HG03460 (cell line): Measurements from ENCODE around the gene GYS1.
"Not testable (repeated sequence)": the region's sequence is repeated elsewhere in the genome, so short reads cannot be mapped to it uniquely, and the experiment has no call there.

ENCODE experiments used
- ATAC-seq: cut with Tn5 transposase; IDR thresholded peaks from one replicate; pipeline ENCODE4 v1.9.1; 2021; ENCODE audit not compliant: unreplicated experiment

GYS1 gene

DNA sequence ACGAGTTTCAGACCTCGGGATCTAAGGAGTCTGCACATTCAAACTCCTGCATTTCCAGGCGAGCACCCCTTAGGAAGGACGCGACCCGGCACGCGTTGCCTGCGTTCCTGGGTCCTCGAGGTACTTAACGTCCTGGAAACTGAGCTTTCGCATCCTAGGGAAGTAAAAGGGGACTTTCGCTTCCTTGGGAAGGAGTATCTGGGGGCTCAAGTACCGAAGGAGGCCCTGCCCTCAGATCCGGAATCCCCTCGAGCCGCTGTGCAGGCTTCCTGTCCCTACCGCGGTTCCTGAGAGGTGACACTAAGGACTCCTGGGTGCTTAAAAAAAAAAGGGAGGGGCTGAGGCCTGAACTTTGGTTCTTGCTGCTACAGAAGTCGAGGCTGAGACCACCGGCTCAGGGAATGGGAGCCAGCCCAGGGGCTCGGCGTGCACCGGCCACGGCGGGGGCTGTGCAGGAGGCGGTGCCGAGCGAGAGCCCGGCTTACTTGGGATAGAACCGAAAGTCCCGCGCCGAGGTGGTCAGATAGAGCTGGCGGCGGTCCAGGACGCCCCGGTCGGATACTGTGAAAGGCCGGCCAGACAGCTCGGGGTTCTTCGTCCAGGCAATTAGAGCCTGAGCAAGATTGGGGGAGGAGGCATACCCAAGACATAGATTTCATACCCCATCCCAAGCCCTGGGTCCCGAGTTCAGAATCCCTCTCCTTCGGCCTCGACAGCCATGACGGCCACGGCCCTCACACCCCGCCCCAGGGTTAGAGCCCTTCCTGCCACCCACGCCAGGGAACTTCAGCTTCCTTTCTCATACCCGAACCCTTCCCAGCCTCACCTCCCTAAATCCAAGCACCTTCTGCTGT, 25.5 kb upstream of the GYS1 start:
- not testable (repeated sequence) for ATAC-seq

DNA sequence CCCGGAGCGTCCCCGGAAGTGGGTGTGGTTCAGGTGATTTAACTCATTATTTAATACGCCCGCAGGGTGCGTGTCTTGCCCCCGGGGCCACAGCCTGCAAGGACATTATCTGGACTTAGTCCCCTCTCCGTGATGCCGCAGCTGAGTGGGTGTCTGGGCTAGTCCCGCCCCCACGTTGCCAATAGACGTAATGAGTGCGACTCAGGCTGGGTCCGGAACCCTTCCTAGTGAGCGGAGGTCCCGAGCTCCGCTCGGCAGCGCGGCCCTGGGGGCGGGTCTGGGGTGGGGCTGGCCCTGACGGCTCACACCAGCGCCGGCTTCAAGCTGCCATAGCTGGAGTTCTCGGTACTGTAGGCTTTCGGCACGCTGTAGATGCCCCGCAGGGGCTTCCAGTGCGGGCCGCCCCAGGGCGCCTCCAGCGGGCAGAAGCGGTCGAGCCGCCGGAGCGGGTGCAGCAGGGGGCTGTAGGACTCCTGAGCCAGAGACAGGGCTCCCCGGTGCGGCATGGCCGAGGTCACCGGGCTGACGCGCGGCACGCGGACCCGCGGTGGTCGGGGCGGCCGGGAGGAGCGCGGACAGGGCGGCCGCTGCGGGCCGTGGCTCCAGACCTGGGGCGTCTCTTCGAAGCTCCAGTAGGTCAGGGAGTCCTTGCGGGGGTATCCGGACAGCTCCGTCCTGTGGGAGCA, 24.7 kb upstream of the GYS1 start:
- no peak for ATAC-seq

DNA sequence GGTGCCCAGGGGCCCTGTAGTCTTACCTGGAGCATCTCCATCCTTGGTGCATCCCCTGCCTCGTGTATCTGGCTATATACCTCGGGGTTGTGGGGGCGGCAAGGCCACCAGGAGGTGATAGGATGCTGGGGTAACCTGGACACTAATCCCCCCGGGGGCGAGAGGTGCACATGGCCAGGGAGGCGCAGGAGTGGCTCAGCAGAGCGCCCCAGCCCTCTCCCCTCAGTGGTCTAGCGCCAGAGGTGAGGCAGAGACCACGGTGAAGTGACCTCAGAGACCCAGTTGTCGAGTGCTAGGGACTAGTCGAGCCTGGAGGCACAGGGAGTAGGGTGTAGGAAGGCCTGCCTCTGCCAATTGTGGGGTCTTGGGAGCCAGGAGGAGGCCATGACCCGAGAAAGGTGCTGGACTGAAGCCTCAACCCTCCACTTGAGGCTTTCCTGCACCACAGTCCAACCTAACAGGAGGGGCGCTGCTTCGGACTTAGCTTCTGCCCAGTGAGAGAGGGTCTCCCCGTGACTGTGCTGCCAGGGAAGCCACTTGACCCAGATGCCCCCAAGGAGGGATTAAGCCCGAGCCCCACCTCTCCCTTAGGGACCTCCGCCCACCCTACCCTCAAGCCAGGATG, 24.0 kb upstream of the GYS1 start, which contains the start of gene LHB:
TSS of gene LHB (minus strand) at position 51 of the 625 bp plus-strand sequence. CDS start at position 41, 10 bp downstream.
- ATAC-seq, result no peak

DNA sequence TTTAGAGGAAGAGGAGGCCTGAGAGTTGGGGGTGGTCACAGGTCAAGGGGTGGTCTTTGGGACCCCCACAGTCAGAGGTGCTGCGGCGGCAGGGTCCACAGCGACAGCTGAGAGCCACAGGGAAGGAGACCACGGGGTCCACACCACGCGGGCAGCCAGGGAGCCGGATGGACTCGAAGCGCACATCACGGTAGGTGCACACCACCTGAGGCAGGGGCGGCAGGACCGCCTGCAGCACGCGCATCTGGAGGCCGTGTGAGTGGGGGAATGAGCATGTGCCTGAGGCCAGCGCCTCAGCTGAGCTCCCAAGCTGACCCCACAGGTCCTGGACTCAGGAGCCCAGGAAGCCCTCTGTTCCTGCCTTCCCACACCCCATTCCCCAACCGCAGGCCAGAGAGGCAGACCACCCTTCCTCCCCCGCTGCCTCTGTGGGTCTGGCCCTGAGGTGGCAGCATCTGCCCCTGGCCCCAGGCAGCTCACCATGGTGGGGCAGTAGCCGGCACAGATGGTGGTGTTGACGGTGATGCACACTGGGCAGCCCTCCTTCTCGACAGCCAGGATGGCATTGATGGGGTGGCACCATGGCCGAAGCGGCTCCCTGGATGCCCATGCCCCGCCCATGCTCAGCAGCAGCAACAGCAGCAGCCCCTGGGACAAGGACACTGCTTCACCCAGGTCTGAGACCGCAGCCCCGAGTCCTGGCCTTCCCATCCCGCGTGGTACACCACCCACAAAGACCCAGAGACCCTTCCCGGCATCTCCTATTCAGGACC, 23.1 kb upstream of the GYS1 start:
- ATAC-seq, result no peak

DNA sequence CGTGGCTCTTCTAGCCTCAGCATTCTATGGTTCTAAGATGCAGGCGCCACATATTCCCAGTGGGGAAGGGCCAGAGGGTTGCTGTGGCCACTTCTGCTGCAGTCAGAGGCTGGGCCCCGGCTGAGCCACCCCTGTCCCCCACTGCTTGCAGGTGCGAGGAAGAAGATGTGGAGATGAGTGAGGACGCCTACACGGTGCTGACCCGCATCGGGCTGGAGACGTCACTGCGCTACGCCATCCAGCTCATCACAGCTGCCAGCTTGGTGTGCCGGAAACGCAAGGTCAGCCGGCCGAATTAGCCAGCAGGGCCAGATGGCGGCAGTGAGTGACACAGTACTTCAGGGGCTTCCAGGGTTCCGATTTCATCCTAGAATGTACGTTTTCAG, 21.8 kb upstream of the GYS1 start:
- no peak for ATAC-seq

DNA sequence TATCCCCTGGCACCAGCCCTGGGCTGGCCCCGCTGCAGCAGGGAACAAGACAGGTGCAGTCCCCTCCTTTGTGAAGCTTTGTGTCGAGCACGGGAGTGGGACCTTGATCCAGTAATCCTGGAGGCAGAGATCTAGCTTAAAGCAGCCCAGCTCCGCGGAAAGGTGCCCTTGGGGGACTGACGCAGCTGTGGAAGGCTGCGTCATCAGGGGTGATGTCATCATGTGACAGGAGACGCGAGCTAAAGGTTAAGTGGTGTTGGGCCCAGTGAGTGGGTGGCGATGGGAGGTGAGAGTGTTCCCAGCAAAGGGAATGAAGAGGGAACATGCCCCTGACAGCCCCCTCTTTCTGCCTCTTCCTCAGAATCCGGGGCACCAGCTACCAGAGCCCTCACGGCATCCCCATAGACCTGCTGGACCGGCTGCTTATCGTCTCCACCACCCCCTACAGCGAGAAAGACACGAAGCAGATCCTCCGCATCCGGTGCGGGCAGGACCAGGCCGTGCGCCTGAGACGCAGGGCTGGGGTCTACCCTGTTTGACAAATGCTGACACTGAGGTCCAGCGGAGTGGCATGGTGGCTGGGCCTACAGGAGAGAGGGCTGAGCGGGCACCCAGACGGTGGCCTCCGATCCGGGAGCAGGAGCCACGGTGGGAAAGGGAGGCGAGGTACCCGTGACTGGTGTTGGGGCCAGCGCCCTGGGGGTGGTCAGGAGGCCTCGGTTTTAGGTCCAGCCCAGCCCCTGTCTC, 21.2 kb upstream of the GYS1 start:
- ATAC-seq, result no peak

DNA sequence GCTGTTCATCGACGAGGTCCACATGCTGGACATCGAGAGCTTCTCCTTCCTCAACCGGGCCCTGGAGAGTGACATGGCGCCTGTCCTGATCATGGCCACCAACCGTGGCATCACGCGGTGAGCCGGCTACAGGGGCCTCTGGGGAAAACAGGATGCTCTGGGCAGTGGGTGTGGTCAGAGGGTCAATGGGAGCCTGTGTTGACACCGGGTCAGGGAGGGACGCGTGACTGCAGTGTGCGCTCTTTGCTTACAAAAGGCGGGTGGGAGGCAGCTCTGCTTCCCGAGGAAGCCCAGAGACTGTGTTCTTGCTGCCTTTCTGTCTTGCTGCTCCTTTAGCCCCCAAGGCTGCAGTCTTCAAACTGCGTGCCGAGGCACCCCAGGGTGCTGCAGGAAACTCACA, 18.1 kb upstream of the GYS1 start:
- no peak for ATAC-seq

DNA sequence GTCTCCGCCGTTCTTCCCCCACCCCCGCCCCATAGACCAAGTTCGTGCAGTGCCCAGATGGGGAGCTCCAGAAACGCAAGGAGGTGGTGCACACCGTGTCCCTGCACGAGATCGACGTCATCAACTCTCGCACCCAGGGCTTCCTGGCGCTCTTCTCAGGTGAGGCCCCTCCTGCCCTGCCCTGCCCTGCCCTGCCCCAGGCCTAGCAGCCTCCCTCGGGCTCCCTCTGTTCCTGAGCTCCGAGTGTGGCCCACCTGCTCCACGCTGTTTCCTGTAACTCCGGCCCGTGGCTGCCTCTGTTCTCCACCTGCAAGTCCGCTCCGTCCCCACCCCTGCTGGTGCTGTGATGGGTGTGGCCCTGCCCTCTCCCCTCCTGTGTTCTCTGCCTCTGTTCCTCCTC, 17.3 kb upstream of the GYS1 start:
- ATAC-seq, result no peak

- ATAC-seq, result no peak
These were observed 16.7 kb upstream of the GYS1 start for GRCh38 chr19:49009828-49010227.

- ATAC-seq, result no peak
These were observed 13.8 kb upstream of the GYS1 start for GRCh38 chr19:49006905-49007304.

GRCh38 chr19:49004964-49005614, 12.0 kb upstream of the GYS1 start:
- ATAC-seq, result no peak

GRCh38 chr19:49004133-49004532, 11.0 kb upstream of the GYS1 start:
- ATAC-seq, result no peak

DNA sequence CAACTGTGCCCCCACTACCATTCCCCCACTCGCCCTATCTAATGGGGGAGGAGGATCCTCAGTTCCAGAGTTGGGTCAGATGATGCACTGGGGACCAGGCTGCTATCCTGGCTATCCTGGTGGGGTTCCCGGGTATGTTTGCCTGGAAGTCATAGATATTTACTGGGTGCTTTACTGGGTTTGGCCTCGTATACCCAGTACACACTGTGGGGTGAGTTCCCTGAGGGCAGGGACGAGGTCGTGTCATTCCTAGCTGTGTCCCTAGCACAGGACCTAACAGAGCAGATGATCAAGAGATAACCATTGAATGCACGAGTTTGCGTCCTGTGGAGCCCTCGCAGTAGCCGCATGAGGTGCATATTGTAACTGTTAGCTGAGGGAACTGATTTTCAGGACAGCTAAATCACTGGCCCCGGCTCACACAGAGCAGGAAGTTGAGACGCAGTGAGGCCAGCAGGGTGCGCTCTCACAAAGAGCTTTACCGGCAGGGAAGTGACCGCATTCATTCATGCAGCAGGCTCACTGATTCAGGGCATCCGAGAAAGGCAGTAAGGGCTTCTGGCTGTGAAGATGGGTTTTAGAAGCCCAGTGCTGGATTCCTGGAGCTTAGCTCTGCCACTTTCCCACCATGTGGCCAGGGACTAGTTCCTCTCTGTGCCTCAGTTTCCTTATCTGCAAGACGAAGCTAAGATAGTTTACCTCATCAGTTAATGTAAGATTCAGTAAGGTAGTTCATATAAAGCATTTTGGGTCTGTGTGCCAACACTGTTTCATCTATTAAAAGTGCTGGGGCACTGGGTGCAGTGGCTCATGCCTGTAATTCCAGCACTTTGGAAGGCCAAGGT, 6.6 kb upstream of the GYS1 start:
- ATAC-seq, result no peak

DNA sequence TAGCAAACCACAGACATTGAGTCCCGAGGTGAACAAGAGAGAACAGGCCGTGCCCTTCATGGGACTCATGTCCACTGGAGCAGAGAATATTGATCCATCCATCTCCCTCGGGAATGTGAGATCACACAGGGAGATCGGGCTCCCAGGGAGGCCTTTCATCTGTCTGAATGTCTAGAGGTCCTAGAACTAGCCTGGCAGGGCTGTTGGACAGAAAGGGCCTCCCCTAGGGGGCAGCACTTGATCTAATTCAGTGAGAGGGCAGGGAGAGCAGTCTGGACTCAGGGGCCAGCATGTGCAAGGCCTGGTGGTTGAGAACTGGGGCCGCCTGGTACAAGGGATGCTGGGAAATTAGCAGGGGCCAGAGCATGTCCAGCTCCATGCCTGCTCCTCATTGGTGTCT, 4.9 kb upstream of the GYS1 start:
- ATAC-seq, result no peak

DNA sequence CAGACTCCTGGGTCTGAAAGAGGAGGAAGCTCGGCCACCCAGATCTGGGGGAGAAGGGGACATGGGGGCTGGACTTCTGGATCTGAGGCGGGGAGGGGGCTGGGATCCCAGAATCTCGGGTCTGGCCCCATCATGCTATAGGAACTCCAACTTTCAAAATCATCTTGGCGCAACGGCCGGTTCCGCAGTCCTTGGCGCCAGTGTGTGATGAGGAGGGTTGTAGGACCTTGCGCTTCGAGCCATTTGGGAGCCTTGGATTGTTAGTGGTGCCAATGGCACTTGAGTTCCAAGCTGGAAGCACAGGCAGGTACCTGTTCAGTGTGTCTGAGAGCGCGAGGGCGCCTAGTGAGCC, 902 bp upstream of the GYS1 start:
- ATAC-seq, result no peak

DNA sequence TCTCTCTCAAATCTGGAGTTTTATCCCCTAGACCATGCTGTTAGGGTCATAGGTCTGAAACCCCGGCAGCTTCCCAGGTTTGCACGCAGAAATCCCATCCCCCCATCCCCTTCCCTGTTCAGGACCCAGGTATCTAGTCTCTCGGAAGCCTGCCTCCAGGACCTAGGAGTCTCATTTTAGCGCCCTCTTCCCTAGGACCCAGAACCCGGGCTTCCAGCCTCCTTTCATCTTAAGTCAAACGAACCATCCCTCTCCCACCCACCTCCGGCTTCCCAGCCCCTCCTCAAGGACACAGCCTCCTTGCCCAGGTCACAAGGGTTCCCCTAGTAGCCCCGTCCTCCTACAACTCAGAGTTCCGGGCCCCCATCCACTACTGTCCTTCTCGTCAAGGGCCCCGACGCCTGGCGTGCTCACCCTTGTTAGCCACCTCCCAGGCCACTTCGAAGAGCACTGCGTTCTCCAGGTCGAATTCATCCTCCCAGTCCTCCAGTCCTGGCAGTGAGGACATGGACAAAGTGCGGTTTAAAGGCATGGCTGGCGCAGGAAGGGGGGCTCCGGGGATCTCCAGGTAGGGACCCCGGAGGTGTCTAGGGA, 431 bp downstream of the GYS1 start:
- ATAC-seq, result peak; percentile 10

- ATAC-seq, result no peak
These were observed 1.1 kb downstream of the GYS1 start for GRCh38 chr19:48991873-48992580.

- ATAC-seq, result no peak
These were observed 2.0 kb downstream of the GYS1 start for GRCh38 chr19:48991011-48991609.
